K562 (cell line): ENCODE measurements around the gene ELMO1. TPM values are rescaled to one million over a fixed set of nuclear protein-coding genes. Genes with fewer than 3 reads are reported as not detected.

Experiments used
- ATAC-seq: fragments of 200-7000 bp; cut with Tn5 transposase; 3 replicates; pipeline ENCODE4 v1.9.1; 2020; ENCODE audit warnings: moderate library complexity
- BruUV-seq: library from RNA; stranded (reverse); fragments of 400-500 nt; replicated peaks from 2 replicates; lab custom pipeline; 2021; lab: Mats Ljungman, UMichigan
- CTCF ChIA-PET: fragments of 300-600 bp; formaldehyde crosslinking; extraction: SDS; loops from one replicate; lab custom pipeline; 2021; ENCODE audit warnings: low intra/inter-chr PET ratio; lab: Yijun Ruan, JAX
- POLR2A ChIA-PET: fragments of 300-600, 350-650 bp; sonication (Branson Sonifier 250); formaldehyde crosslinking; extraction: SDS; loops from one replicate; lab custom pipeline; 2021; ENCODE audit warnings: antibody characterized with exemption, inconsistent platforms; lab: Yijun Ruan, JAX
- DNase-seq, 4 experiments: peaks; one replicate each; pipeline versions ENCODE4 v3.0.0 to v3.0.0-alpha.2; 2011 to 2018; ENCODE audit warnings: low spot score in 3 of 4, mixed read lengths in 3 of 4; ENCODE audit errors: extremely low read depth in 1 of 4
- FAIRE-seq: peaks from 2 replicates; lab custom pipeline; 2011; peaks lifted over from hg19 to GRCh38; lab: Jason Lieb, UNC
- H2AFZ ChIP-seq: 2 replicates; pipeline ENCODE4 v1.6.0; 2011; ENCODE audit warnings: low read depth, low read length, control low read depth, inconsistent platforms
- H3K27ac ChIP-seq: fragments of 200-600 bp; 3 replicates; pipeline ENCODE4 v1.8.0; 2011; ENCODE audit warnings: low read depth, mild to moderate bottlenecking, control low read depth, inconsistent platforms, low read length, moderate library complexity, mixed read lengths; ENCODE audit errors: extremely low read depth
- H3K27me3 ChIP-seq, 2 experiments: fragments of 300-600 bp in 1 of 2; 2 replicates in 1 of 2; 3 replicates in 1 of 2; pipeline versions ENCODE4 v1.6.0 to v1.8.0; 2011; ENCODE audit warnings: inconsistent platforms in 2 of 2, low read length in 2 of 2, mild to moderate bottlenecking in 1 of 2, mixed read lengths in 1 of 2, moderate library complexity in 1 of 2; ENCODE audit not compliant: control insufficient read depth in 2 of 2, insufficient read depth in 2 of 2
- H3K36me3 ChIP-seq: fragments of 300-600 bp; 3 replicates; pipeline ENCODE4 v1.8.0; 2011; ENCODE audit warnings: mild to moderate bottlenecking, low read length, inconsistent platforms; ENCODE audit not compliant: control insufficient read depth, insufficient read depth
- H3K4me1 ChIP-seq, 2 experiments: fragments of 200-600 bp in 1 of 2; replicated peaks in 1 of 2; 2 replicates in 1 of 2; 3 replicates in 1 of 2; pipeline versions ENCODE4 v1.5.1 to v1.8.0; 2011; ENCODE audit warnings: inconsistent platforms in 2 of 2, low read length in 2 of 2, mild to moderate bottlenecking in 1 of 2, mixed read lengths in 1 of 2, moderate library complexity in 1 of 2; ENCODE audit not compliant: control insufficient read depth in 2 of 2, insufficient read depth in 2 of 2
- H3K4me2 ChIP-seq: 2 replicates; pipeline ENCODE4 v1.6.1; 2011; ENCODE audit warnings: low read length, control low read depth, inconsistent platforms, mixed read lengths; ENCODE audit not compliant: insufficient read depth
- H3K4me3 ChIP-seq: fragments of 200-600 bp; sonication (generic), shearing (Covaris generic); 2 replicates; pipeline ENCODE4 v1.5.1; 2016; ENCODE audit warnings: control low read depth, inconsistent platforms
- H3K79me2 ChIP-seq: fragments of 200-600 bp; 3 replicates; pipeline ENCODE4 v1.8.0; 2011; ENCODE audit warnings: low read length, inconsistent platforms; ENCODE audit not compliant: control insufficient read depth, insufficient read depth
- H3K9ac ChIP-seq, 2 experiments: 2 replicates each; pipeline versions ENCODE4 v1.6.0 to v1.6.1; 2011; ENCODE audit warnings: low read depth in 2 of 2, low read length in 2 of 2, control low read depth in 1 of 2, inconsistent platforms in 1 of 2, mild to moderate bottlenecking in 1 of 2, mixed read lengths in 1 of 2; ENCODE audit not compliant: insufficient read depth in 1 of 2
- H3K9me1 ChIP-seq: one replicate; pipeline ENCODE4 v1.6.0; 2011; ENCODE audit warnings: inconsistent platforms, mild to moderate bottlenecking, low read length, moderate library complexity; ENCODE audit not compliant: control insufficient read depth, insufficient read depth
- H3K9me3 ChIP-seq: replicated peaks from 2 replicates; pipeline ENCODE4 v1.5.1; 2011; ENCODE audit warnings: low read depth, low read length, inconsistent platforms; ENCODE audit not compliant: control insufficient read depth, insufficient read depth
- H4K20me1 ChIP-seq: replicated peaks from 2 replicates; pipeline ENCODE4 v1.6.1; 2011; ENCODE audit warnings: low read length, inconsistent platforms, mixed read lengths; ENCODE audit not compliant: control insufficient read depth, insufficient read depth
- MYBL2 ChIP-seq, 2 experiments: fragments of 450-650 bp in 1 of 2; sonication (generic) in 1 of 2; formaldehyde crosslinking in 1 of 2; IDR thresholded peaks; 2 replicates each; pipeline versions ENCODE4 v1.6.1 to v1.8.1; 2017 to 2022; ENCODE audit warnings: borderline replicate concordance in 1 of 2, inconsistent platforms in 1 of 2, low read depth in 1 of 2, mild to moderate bottlenecking in 1 of 2, missing genetic modification reagents in 1 of 2, moderate library complexity in 1 of 2
- MYNN ChIP-seq, 2 experiments: sonication (generic); formaldehyde crosslinking in 1 of 2; IDR thresholded peaks; 2 replicates each; pipeline versions ENCODE4 v1.5.0 to v1.6.1; 2016 to 2020; ENCODE audit warnings: antibody characterized with exemption in 1 of 2, missing genetic modification reagents in 1 of 2
- WGBS: fragments of 100-300 bp; shearing (Covaris generic); methylation state at CpG from one replicate; pipeline ENCODE4 v1.1.6; 2016; ENCODE audit warnings: low coverage, mixed read lengths; ENCODE audit not compliant: insufficient coverage; ENCODE audit errors: missing lambda C conversion rate; 5-methylcytosine and 5-hydroxymethylcytosine counted together
- in situ Hi-C: fragments of 300-500 bp; cut with MboI; formaldehyde crosslinking; loops from 4 replicates; pipeline ENCODE4 v1.15.0; 2018; ENCODE audit warnings: inconsistent platforms, mixed read lengths
- intact Hi-C: fragments of 100-400 bp; cut with micrococcal nuclease; formaldehyde crosslinking; loops from 2 replicates; pipeline ENCODE4 v1.14.2; 2022
- polyA plus RNA-seq, 8 experiments: library from polyadenylated mRNA; depleted of rRNA in 4 of 8; stranded (reverse) in 5 of 8; unstranded in 3 of 8; fragments of >200 nt; fragmentation: Nextera tagmentation in 2 of 8; fragmentation: Illumina TruSeq in 1 of 8; extraction: Ambion mirVana in 2 of 8; extraction: Trizol in 1 of 8; gene quantifications; 2 replicates each; pipeline versions ENCODE4 v1.2.1 to v1.2.3, GENCODE V29; 2011 to 2014; ENCODE audit warnings: inconsistent platforms in 1 of 8, missing spikeins in 1 of 8
- total RNA-seq, 7 experiments: library from RNA; depleted of rRNA in 6 of 7; stranded (reverse); fragments of >200 nt in 6 of 7; fragmentation: Illumina TruSeq in 2 of 7; extraction: Trizol in 2 of 7; gene quantifications; 2 replicates each; pipeline versions ENCODE4 v1.2.1 to v1.2.3, GENCODE V29; 2011 to 2021; ENCODE audit warnings: low replicate concordance in 1 of 7
- TF ChIP-seq, protein P1 (sequence below): fragments of 200-400 bp; formaldehyde crosslinking; IDR thresholded peaks from 2 replicates; pipeline ENCODE4 v1.6.1; 2017; ENCODE audit warnings: mild to moderate bottlenecking, low read depth, low read length, moderate library complexity

The ELMO1 gene
- total and polyA plus RNA-seq, 9 of the 15 experiments (the other 6 are each of a cell fraction or from before 2014, with no cell fraction given): 0.36 to 7.2 (median 3.6) TPM

DNA sequence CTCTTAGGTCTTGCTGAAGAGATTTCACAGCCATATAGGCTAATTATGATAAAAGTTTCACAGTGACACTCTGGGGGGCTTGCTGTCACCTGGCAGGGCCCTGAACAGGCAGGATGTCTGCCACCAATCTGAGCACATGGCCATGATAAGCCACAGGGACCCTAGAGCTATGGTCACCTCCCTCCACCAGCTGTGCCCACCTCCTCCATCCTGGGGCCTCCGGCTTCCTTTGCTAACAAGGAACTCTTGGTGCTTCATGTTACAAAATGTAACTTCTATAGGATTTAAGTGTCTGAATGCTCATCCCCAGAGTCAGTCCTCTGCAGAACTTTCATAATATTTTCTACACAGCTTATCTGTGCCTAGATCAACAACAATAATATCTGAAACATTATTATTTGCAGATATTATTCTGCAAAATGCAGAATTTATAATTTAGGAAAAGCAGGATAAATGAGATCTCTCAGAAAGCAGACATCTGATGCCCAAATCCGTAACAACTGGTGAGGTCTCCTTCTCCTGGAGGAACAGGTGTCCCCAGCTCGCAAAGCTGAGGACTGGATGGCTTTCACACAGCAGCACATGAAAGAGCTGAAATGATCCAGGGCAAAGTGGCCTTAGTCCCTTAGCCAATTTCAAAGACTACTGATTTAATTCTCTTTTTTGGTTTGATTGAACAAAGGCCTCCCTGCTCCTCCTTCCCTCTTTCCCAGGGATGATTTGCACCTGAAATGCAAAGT, 437.3 kb downstream of the ELMO1 start:
- Histone ChIP-seq H3K9me1 (no peaks in the 10 kb centered on the region), H3K27me3 (no peaks in the 10 kb centered on the region; a peak in 1 of 5 replicates), H3K36me3 (no peaks in the 10 kb centered on the region), H4K20me1 (no peaks in the 10 kb centered on the region), H3K4me3 (no peak overlapping the region), H3K27ac (no peak overlapping the region), H3K4me1 (no peaks in the 10 kb centered on the region), H3K79me2 (no peaks in the 10 kb centered on the region), H2AFZ (no peak overlapping the region), H3K9ac (no peak overlapping the region), H3K9me3 (no peaks in the 10 kb centered on the region), H3K4me2 (no peak overlapping the region)
- TF ChIP-seq, protein P1, sequence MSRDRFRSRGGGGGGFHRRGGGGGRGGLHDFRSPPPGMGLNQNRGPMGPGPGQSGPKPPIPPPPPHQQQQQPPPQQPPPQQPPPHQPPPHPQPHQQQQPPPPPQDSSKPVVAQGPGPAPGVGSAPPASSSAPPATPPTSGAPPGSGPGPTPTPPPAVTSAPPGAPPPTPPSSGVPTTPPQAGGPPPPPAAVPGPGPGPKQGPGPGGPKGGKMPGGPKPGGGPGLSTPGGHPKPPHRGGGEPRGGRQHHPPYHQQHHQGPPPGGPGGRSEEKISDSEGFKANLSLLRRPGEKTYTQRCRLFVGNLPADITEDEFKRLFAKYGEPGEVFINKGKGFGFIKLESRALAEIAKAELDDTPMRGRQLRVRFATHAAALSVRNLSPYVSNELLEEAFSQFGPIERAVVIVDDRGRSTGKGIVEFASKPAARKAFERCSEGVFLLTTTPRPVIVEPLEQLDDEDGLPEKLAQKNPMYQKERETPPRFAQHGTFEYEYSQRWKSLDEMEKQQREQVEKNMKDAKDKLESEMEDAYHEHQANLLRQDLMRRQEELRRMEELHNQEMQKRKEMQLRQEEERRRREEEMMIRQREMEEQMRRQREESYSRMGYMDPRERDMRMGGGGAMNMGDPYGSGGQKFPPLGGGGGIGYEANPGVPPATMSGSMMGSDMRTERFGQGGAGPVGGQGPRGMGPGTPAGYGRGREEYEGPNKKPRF: no peak
- TF ChIP-seq MYNN (IDR thresholded peaks at IDR 0.05) (no peak), MYNN (CRISPR knock-in tag; IDR thresholded peaks at IDR 0.05) (no peak), MYBL2 (IDR thresholded peaks at IDR 0.05; ENCODE audit: low read depth) (no peak), MYBL2 (CRISPR knock-in tag; IDR thresholded peaks at IDR 0.05; ENCODE audit: borderline replicate concordance) (no peak)
- DNase-seq: no peak
- ChIA-PET POLR2A (interaction anchor here (1.1 to 1.2 kb wide), 2 partner anchors 9 to 23 kb away, joined by 3 to 4 read pairs; no protein-coding TSS in a partner anchor), CTCF (no interaction called here)
- WGBS: 3% methylated on average over 3 of the region's 3 CpGs
- no TSS peak for BruUV-seq
- intact Hi-C loops: no loop called here
- FAIRE-seq: no peak
- no peak for ATAC-seq
- in situ Hi-C loops: no loop called here
